HS-5 (cell line): ENCODE measurements around the gene SMAP2.
A peak's percentile ranks its signal among the peaks of the same experiment; 100 is the strongest.
"Not testable (repeated sequence)": the region's sequence is repeated elsewhere in the genome, so short reads cannot be mapped to it uniquely, and the experiment has no call there.

Experiments
- DNase-seq: peaks from one replicate; pipeline ENCODE4 v3.0.0-alpha.2; 2012; ENCODE audit warnings: low read depth

The SMAP2 gene

DNA sequence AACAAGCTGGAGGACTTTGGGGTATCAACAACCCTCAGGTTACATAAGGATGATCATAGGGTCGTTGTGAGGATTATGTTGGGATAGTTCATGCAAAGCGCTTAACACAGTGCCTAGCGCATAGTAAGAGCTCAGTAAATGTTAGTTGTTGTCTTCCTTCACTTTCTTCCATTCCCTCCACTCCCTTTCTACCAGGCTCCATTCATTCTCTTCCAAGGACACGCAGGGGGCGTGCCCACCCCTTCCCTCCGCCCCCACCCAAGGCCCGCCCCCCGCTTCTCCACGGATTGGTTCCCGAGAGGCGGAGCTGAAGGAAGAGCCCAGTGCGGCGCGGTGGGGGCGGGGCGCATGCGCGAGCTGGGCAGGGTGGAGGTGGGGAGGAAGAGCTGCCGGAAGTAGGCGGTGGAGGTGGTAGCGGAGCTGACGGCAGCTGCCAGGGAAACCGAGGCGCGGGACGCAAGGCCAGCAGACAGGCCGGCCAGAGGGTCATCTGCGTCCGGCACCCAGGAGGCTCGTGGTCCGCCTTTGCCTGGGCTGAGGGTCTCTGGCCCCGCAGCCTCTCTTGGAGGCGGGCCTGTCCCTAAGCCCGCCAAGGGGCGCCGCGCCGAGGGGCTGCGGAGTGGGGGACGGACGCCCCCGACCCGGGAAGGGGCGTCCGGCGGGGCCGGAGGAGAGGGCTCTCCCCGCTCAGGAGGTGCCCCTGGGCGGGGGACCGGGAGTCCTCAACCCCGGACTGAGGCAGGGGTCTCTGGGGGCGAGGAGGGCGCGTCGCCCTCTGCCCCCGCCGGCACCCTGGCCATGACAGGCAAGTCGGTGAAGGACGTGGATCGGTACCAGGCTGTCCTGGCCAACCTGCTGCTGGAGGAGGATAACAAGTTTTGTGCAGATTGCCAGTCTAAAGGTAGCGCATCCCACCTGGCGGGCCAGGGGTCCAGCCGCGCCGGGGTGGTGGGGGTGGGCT is at the start of gene SMAP2:
SMAP2 (plus strand) TSS at position 405 of the 961 bp plus-strand sequence; CDS start at position 799, 394 bp downstream.
- DNase-seq = peak; percentile 67

DNA sequence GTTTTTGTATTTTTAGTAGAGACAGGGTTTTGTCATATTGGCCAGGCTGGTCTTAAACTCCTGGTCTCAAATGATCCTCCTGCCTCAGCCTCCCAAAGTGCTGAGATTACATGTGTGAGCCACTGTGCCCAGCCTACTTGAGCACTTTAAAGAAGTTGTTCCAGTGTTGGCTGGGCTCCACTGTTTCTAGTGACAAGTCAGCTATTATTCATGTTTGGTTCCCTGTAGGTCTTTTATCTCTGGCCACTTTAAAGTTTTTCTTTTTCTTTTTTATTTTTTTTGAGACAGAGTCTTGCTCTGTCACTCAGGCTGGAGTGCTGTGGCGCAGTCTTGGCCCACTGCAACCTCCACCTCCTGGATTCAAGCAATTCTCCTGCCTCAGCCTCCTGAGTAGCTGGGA is 42.1 kb upstream of the SMAP2 start:
- not testable (repeated sequence) for DNase-seq

DNA sequence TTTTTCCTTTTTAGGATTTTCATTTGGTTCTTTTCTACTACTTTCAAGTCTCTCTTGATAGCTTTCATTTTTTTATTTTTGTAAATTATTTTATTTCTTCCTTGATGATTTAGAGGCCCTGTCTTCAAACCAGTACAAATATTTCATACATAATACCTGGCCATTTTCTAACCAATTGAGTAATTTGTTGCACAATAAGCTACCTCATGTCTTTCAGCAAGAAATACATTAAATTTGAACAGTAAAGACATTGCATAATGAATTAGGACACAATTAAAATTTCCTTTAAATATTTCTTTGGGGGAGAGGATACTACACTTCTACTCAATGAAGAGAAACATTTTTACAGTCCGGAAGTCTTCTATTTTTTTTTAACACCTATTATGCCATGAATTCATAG is 40.8 kb upstream of the SMAP2 start:
- DNase-seq = no peak

DNA sequence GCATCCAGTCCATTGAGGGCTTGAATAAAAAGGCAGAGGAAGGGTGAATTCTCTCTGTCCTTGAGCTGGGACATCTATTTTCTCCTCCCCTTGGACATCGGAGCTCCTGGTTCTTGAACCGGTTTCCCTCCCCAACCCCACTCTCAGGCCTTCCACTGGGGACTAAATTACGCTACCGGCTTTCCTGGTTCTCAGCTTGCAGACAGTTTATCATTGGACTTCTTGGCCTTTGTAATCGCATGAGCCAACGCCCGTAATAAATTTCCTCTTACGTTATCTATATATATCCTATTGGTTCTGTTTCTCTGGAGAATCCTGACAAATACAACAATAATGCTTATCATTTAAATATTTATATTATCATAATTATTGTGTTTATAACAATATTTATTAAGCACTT is 36.1 kb upstream of the SMAP2 start:
- no peak for DNase-seq

GRCh38 chr1:40338745-40339419 is 34.6 kb upstream of the SMAP2 start:
- DNase-seq = peak; percentile 32

GRCh38 chr1:40339420-40340323 is 33.9 kb upstream of the SMAP2 start:
- DNase-seq = no peak

- DNase-seq = no peak
These were observed 31.8 kb upstream of the SMAP2 start for GRCh38 chr1:40341491-40342380.

DNA sequence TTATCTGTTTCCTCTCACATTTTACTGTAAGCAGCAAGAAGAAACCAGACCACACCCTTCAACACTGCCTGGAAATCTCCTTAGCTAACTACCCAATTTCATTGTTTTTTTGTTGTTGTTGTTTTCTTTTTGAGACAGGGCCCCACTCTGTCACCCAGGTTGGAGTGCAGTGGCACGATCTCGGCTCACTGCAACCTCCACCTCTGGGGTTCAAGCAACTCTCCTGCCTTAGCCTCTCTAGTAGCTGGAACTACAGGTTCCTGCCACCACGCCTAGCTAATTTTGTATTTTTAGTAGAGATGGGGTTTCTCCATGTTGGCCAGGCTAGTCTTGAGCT is 31.2 kb upstream of the SMAP2 start:
- not testable (repeated sequence) for DNase-seq

- DNase-seq = no peak
These were observed 28.9 kb upstream of the SMAP2 start for GRCh38 chr1:40344597-40344996.

- DNase-seq = no peak
These were observed 23.1 kb upstream of the SMAP2 start for GRCh38 chr1:40350391-40350790.

DNA sequence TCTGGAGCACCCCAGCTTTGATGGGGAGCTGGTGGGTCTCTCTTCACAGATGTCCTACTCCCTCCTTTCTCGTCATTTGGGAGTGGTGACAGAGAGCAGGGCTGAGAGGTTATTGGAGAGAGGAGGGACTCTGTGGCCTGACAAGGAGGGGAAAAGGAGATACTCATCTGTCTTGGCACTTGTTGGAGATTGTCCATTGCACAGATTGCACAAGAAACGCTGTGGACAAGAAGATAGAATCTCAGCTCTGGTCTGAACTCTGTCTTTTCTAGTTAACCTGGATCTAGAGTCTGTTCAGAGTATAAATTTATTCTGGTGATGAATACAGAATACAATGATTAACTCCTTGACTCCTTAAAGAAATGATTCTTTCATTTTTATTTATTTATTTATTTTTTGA is 22.4 kb upstream of the SMAP2 start:
- no peak for DNase-seq

DNA sequence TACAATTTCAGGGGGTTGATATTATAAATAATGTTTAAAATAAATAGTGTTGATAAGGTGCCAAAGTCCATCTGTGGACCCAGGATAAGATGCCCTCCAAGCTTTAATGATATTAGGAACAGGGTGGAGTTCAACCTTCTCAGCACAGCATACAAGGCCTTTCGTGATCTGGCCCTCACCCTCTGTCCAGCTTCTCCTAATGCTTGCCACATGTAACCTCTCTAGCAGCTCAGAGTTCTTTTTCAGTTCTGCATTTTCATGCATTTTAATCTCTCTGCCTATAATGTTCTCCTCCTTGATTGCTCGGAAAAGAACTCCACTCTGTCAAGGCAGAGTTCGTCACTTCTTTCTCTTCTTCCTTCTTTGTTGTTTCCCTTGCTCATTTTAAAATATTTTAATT is 21.4 kb upstream of the SMAP2 start:
- DNase-seq = no peak

DNA sequence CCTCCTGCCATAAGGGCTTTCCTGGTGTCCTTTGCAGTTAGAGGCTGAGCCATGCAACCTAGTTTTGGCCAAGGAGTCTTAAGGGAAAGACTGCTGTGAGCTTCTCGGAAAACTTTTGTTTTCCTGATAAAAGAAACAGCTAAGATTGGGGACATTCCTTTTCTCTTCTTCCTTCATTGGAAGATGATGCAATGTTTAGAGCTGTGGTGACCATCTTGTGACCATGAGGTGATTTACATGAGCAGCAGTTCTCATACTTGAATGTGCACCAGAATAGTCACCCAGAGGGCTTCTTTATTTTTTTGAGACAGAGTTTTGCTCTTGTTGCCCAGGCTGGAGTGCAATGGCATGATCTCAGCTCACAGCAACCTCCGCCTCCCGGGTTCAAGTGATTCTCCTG is 20.4 kb upstream of the SMAP2 start:
- no peak for DNase-seq

DNA sequence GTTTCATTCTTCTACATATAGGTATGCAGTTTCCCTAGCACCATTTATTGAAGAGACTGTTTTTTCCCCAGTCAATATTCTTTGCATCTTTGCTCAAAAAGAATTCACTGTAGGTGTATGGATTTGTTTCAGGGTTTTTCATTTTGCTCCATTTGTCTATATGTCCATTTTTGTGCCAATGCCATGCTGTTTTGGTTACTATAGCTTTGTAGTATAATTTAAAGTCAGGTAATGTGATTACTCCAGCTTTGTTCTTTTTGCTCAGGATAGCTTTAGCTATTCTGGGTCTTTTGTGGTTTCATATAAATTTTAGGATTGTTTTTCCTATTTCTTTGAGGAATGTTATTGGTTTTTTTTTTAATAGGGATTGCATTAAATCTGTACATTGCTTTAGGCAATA is 15.9 kb upstream of the SMAP2 start:
- DNase-seq = no peak

DNA sequence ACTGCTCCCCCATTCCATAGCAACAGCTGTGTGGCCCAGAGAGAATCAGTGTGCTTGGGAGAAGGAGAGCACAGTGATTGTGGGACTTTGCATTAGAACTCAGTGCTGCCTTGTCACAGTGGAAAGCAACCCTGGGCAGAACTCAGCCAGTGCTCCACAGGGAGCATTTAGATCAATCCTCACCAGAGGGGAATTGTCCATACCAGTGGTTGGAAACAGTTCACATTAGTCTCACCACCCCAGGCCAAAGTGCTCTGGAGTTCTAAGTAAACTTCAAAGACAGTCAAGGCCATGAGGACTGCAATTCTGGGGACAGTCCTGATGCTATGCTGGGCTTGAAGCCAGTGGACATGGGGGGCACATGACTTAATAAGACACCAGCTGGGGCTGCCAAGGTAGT is 12.9 kb upstream of the SMAP2 start:
- no peak for DNase-seq

GRCh38 chr1:40361201-40361600 is 12.3 kb upstream of the SMAP2 start:
- no peak for DNase-seq

DNA sequence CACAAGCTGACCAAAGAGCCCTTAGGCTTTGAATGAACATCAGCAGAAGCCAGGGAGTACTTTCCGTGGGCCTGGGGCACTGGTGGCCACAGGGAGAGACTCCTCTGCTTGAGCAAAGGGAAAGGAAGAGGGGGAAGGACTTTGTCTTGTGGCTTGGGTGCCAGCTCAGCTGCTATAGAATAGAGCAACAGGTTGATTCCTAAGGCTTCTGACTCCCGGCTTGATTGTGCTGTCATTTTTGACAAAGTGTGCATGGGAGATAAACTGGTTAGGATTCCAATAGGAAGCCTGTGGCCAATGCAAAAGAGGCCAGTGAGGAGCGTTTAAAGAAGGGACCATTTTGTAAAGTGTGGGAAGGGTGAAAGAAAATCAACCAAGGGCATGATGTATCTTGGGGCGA is 11.9 kb upstream of the SMAP2 start:
- DNase-seq = no peak

DNA sequence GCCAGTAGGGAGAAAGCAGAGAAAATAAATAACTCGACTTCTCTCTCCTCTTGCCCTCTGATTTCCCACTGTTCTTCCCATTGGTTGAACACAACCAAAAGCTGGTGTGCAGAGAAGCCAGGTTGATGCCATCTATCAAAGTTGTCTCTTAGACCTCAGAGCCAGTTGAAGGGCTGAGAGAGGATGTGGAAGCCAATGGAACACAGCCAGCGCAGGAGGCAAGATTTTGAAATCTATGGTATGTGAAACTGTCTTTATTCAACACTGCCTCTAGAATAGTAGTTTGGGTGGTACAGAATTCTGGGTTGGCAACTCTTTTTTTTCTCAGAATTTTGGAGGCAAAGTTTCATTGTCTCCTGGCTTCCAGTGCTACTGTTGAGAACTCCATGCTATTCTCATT is 11.3 kb upstream of the SMAP2 start:
- DNase-seq = no peak

- DNase-seq = no peak
These were observed 10.8 kb upstream of the SMAP2 start for GRCh38 chr1:40362699-40363098.

DNA sequence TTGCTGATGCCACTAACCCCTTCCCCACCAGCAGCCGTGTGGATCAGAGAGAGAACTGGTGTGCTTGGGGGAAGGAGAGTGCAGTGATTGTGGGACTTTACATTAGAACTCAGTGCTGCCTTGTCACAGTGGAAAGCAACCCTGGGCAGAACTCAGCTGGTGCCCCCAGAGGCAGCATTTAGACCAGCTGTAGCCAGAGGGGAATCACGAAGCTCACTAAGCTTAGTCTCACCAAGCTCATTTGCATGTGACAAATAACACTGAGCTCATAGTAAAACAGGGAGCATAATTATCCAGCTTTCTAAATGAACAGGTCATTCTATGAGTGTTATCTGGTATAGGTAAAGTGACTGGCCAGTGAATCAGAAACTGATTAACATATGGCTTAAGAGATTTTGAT is 9.8 kb upstream of the SMAP2 start:
- no peak for DNase-seq

DNA sequence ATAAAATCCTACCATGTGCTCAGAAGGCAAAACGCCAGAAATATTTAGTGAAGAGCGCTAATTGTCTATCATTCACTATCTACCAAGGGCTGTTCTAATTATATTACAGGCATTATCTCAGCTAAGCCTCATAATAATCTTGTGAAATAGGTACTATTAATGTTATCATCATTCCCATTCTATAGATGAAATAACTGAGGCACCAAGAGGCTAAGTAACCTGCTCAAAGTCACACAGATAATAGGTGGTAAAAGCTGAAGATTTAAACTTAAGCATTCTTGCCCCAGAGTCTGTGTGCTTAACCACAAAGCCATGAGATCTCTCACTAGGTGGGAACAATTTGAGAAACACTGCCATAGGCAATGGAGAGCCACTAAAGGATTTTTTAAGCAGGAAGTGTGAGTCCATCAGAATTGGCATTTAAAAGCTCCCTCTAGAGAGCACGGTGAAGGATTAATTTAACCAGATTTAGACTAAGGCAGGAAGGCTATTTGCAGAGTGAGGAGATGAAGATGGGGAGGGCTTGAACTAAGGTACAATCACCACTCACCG is 1.7 kb upstream of the SMAP2 start:
- no peak for DNase-seq
